Uterus (tissue), 4 donors: Measurements from ENCODE around the gene TBC1D32. TPM values are rescaled to one million over a fixed set of nuclear protein-coding genes. Genes with fewer than 3 reads are reported as not detected.
"Not testable (repeated sequence)": the region's sequence is repeated elsewhere in the genome, so short reads cannot be mapped to it uniquely, and the experiment has no call there.

Experiments used
- DNase-seq, 2 donors: peaks; one replicate each; pipeline ENCODE4 v3.0.0-alpha.2; 2019 to 2020
- H3K27ac ChIP-seq, 2 donors: fragments of 200-600 bp; sonication (generic); 1 replicate in 1 of 2; 2 replicates in 1 of 2; pipeline ENCODE4 v1.5.1; 2016 to 2018
- H3K27me3 ChIP-seq, 2 donors: fragments of 200-600 bp; sonication (generic); one replicate each; pipeline ENCODE4 v1.5.1; 2018 to 2019; ENCODE audit warnings: control low read depth in 1 of 2
- H3K36me3 ChIP-seq, 2 donors: fragments of 200-600 bp; sonication (generic); one replicate each; pipeline ENCODE4 v1.5.1; 2019; ENCODE audit warnings: control low read depth in 1 of 2
- H3K4me1 ChIP-seq, 2 donors: fragments of 200-600 bp; sonication (generic); one replicate each; pipeline ENCODE4 v1.5.1; 2018 to 2019; ENCODE audit warnings: control low read depth in 1 of 2
- H3K4me3 ChIP-seq, 2 donors: fragments of 200-600 bp; sonication (generic); 1 replicate in 1 of 2; 2 replicates in 1 of 2; pipeline ENCODE4 v1.5.1; 2018 to 2019; ENCODE audit warnings: mild to moderate bottlenecking in 1 of 2
- H3K9me3 ChIP-seq, 2 donors: fragments of 200-600 bp; sonication (generic); one replicate each; pipeline ENCODE4 v1.5.1; 2019; ENCODE audit warnings: control low read depth in 1 of 2
- CTCF ChIP-seq, 4 experiments: fragments of 200-600 bp in 2 of 4; fragments of 450-650 bp in 2 of 4; sonication (generic) in 2 of 4; IDR thresholded peaks; one replicate each; pipeline ENCODE4 v1.5.1; 2016 to 2019; ENCODE audit warnings: antibody characterized with exemption in 4 of 4, mild to moderate bottlenecking in 2 of 4, moderate library complexity in 1 of 4
- POLR2A ChIP-seq, 2 donors: fragments of 450-650 bp; IDR thresholded peaks; one replicate each; pipeline ENCODE4 v1.6.1; 2016; ENCODE audit warnings: antibody characterized with exemption in 2 of 2, mild to moderate bottlenecking in 1 of 2, moderate library complexity in 1 of 2
- intact Hi-C: fragments of 100-400 bp; cut with DNase I; formaldehyde crosslinking; loops from one replicate; pipeline ENCODE4 v1.15.1; 2023; ENCODE audit warnings: low total_unique reads
- total RNA-seq, 4 donors: library from RNA; depleted of rRNA in 3 of 4; stranded (reverse); fragments of >200 nt in 3 of 4; gene quantifications; one replicate each; pipeline versions ENCODE4 v1.1.0 to v1.2.4, GENCODE V29; 2014 to 2023
- donor health status: DM: yes; HTN: yes; CAD: no.

TBC1D32 gene
- total RNA-seq, 4 donors from 2014 or later, result 2.1 to 73.0 (median 10.1) TPM

- Histone ChIP-seq H3K27ac (no peak overlapping the region), H3K27me3 (no peaks in the 10 kb centered on the region), H3K4me3 (no peak overlapping the region), H3K9me3 (no peaks in the 10 kb centered on the region), H3K36me3 (no peaks in the 10 kb centered on the region), H3K4me1 (no peaks in the 10 kb centered on the region)
- intact Hi-C loops, result no loop called here
- no peak for TF ChIP-seq POLR2A (IDR thresholded peaks at IDR 0.05)
- TF ChIP-seq CTCF (IDR thresholded peaks at IDR 0.05), result no peak
- DNase-seq, result no peak
Observed at GRCh38 chr6:121321282-121321681, 13.0 kb downstream of the TBC1D32 start.

GRCh38 chr6:121319603-121320002 lies 14.7 kb downstream of the TBC1D32 start:
- intact Hi-C loops, result no loop called here
- no peaks in the 10 kb centered on the region for H3K27me3 ChIP-seq
- TF ChIP-seq CTCF (IDR thresholded peaks at IDR 0.05), result no peak
- no peak for TF ChIP-seq POLR2A (IDR thresholded peaks at IDR 0.05)
- no peaks in the 10 kb centered on the region for H3K9me3 ChIP-seq
- H3K36me3 ChIP-seq, result no peaks in the 10 kb centered on the region
- no peak for DNase-seq
- no peak overlapping the region for H3K4me3 ChIP-seq
- no peak overlapping the region for H3K27ac ChIP-seq
- no peaks in the 10 kb centered on the region for H3K4me1 ChIP-seq

GRCh38 chr6:121319112-121319553 lies 15.1 kb downstream of the TBC1D32 start:
- Histone ChIP-seq H3K27me3 (no peaks in the 10 kb centered on the region), H3K4me3 (no peak overlapping the region), H3K9me3 (no peaks in the 10 kb centered on the region), H3K27ac (no peak overlapping the region), H3K4me1 (no peaks in the 10 kb centered on the region), H3K36me3 (no peaks in the 10 kb centered on the region)
- no peak for TF ChIP-seq POLR2A (IDR thresholded peaks at IDR 0.05)
- peak; percentile 25 to 45 (median 34) for TF ChIP-seq CTCF (IDR thresholded peaks at IDR 0.05)
- DNase-seq, result no peak
- intact Hi-C loops, result no loop called here

GRCh38 chr6:121314381-121315112 lies 19.7 kb downstream of the TBC1D32 start:
- H3K9me3 ChIP-seq, result no peaks in the 10 kb centered on the region
- H3K27me3 ChIP-seq, result no peaks in the 10 kb centered on the region
- DNase-seq, result no peak
- H3K36me3 ChIP-seq, result no peaks in the 10 kb centered on the region
- intact Hi-C loops, result no loop called here
- TF ChIP-seq POLR2A (IDR thresholded peaks at IDR 0.05) (no peak), CTCF (IDR thresholded peaks at IDR 0.05) (no peak)
- H3K4me1 ChIP-seq, result no peaks in the 10 kb centered on the region
- no peak overlapping the region for H3K27ac ChIP-seq
- H3K4me3 ChIP-seq, result no peak overlapping the region

- H3K4me3 ChIP-seq, H3K9me3 ChIP-seq, DNase-seq, H3K4me1 ChIP-seq, H3K27me3 ChIP-seq, H3K27ac ChIP-seq, intact Hi-C loops, H3K36me3 ChIP-seq: not testable (repeated sequence)
Observed at GRCh38 chr6:121311814-121312213, 22.5 kb downstream of the TBC1D32 start.
